ENCODE results near the gene ZNF474. TPM values are rescaled to one million over a fixed set of nuclear protein-coding genes. Genes with fewer than 3 reads are reported as not detected.
A peak's percentile ranks its signal among the peaks of the same experiment; 100 is the strongest.

ZNF474 gene
- 0.68 and 1.1 TPM in 2 replicates for total RNA-seq

DNA sequence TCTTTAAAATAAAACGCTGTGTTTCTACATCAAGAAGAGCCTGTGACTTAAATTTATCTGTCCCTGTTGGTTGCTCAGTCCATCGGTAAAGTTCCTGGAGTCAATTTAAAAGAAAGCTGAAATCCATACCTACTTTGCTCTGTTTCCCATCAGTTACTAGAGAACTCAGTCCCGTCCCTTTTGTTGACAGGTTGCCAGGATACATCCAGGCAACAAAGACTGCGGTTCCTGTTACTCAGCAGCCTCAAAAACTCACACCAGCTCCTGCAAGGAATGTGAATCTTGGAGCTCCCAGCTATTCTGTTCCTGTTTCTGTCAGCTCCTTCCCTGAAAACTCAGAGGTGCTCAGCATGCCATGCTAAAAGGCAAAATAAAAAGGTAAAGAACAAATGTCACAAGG is at the start of gene ZNF474:
ZNF474 (plus strand) TSS at position 241 of the 400 bp plus-strand sequence. CDS start 22,445 bp downstream, outside the sequence.
- Histone ChIP-seq H3K27me3 (ENCODE audit: control insufficient read depth, insufficient read depth, low read length) (no peaks in the 10 kb centered on the region), H3K36me3 (ENCODE audit: control insufficient read depth, insufficient read depth, low read length) (no peaks in the 10 kb centered on the region), H3K4me3 (ENCODE audit: low read depth, low read length) (no peak within 1 kb of the TSS)
- TF ChIP-seq, protein P1, sequence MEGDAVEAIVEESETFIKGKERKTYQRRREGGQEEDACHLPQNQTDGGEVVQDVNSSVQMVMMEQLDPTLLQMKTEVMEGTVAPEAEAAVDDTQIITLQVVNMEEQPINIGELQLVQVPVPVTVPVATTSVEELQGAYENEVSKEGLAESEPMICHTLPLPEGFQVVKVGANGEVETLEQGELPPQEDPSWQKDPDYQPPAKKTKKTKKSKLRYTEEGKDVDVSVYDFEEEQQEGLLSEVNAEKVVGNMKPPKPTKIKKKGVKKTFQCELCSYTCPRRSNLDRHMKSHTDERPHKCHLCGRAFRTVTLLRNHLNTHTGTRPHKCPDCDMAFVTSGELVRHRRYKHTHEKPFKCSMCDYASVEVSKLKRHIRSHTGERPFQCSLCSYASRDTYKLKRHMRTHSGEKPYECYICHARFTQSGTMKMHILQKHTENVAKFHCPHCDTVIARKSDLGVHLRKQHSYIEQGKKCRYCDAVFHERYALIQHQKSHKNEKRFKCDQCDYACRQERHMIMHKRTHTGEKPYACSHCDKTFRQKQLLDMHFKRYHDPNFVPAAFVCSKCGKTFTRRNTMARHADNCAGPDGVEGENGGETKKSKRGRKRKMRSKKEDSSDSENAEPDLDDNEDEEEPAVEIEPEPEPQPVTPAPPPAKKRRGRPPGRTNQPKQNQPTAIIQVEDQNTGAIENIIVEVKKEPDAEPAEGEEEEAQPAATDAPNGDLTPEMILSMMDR (IDR thresholded peaks at IDR 0.05; ENCODE audit: insufficient read depth, low read length, poor library complexity, severe bottlenecking), result no peak
- peak; percentile 98 for DNase-seq (ENCODE audit: low read depth)

DNA sequence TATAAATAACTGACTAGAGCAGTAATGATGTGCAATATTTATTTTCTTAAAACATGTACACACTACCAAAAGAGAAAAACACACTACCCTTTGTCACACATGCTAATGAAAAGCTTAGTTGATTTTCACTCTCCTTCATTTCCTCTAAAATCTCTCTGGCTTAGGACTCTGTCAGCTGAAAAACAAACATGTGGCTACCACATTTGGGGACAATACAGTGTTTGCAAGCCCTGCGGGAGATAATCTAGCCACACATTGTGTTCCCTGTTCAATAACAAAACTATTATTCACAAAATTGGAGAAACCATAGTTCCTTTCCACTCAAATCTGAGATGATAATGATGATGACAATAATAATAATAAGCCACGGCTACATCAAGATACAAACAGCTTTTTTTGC is 47.8 kb upstream of the ZNF474 start:
- Histone ChIP-seq H3K4me3 (ENCODE audit: low read depth, low read length) (no peak overlapping the region), H3K36me3 (ENCODE audit: control insufficient read depth, insufficient read depth, low read length) (no peaks in the 10 kb centered on the region), H3K27me3 (ENCODE audit: control insufficient read depth, insufficient read depth, low read length) (no peaks in the 10 kb centered on the region)
- no peak for DNase-seq (ENCODE audit: low read depth)
- TF ChIP-seq, protein P1 (IDR thresholded peaks at IDR 0.05; ENCODE audit: insufficient read depth, low read length, poor library complexity, severe bottlenecking), result no peak

DNA sequence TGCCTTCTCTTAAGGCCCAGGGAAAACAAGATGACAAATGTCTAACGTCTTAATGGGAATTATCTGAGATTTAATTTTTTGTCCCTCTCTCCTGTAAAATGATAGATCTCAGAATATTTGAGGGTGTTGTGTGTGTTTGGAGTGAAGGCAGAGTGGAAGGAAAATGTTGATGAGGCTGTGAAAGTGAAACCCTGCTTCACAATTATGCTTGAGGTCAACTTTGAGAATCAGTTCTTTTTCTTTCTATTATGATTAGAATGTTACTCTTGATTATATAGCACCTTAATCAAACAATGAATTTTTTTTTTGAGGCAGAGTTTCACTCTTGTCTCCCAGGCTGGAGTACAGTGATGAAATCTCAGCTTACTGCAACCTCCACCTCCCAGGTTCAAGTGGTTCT is 45.8 kb upstream of the ZNF474 start:
- no peak for DNase-seq (ENCODE audit: low read depth)
- no peak overlapping the region for H3K4me3 ChIP-seq (ENCODE audit: low read depth, low read length)
- H3K36me3 ChIP-seq (ENCODE audit: control insufficient read depth, insufficient read depth, low read length), result no peaks in the 10 kb centered on the region
- TF ChIP-seq, protein P1 (IDR thresholded peaks at IDR 0.05; ENCODE audit: insufficient read depth, low read length, poor library complexity, severe bottlenecking), result no peak
- no peaks in the 10 kb centered on the region for H3K27me3 ChIP-seq (ENCODE audit: control insufficient read depth, insufficient read depth, low read length)

DNA sequence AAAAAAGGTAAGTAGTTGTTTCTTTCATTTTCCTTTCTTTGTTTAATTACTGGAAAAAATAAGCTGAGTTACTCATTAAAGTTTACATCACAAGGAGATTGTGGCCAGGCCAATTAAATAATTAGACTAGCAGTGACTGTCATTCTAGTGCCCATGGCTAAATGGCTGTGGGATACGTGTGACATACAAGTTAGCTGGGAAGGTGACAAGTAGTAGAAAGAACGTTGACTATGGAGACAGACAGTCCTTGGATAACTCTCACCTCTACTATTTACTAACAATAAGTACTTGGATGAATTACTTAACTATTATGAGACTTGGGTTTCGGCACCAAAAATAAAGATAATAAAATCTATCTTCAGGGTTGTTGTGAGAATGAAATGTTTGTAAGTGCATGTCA is 44.3 kb upstream of the ZNF474 start:
- Histone ChIP-seq H3K4me3 (ENCODE audit: low read depth, low read length) (no peak overlapping the region), H3K36me3 (ENCODE audit: control insufficient read depth, insufficient read depth, low read length) (no peaks in the 10 kb centered on the region), H3K27me3 (ENCODE audit: control insufficient read depth, insufficient read depth, low read length) (no peaks in the 10 kb centered on the region)
- no peak for DNase-seq (ENCODE audit: low read depth)
- TF ChIP-seq, protein P1 (IDR thresholded peaks at IDR 0.05; ENCODE audit: insufficient read depth, low read length, poor library complexity, severe bottlenecking), result no peak

DNA sequence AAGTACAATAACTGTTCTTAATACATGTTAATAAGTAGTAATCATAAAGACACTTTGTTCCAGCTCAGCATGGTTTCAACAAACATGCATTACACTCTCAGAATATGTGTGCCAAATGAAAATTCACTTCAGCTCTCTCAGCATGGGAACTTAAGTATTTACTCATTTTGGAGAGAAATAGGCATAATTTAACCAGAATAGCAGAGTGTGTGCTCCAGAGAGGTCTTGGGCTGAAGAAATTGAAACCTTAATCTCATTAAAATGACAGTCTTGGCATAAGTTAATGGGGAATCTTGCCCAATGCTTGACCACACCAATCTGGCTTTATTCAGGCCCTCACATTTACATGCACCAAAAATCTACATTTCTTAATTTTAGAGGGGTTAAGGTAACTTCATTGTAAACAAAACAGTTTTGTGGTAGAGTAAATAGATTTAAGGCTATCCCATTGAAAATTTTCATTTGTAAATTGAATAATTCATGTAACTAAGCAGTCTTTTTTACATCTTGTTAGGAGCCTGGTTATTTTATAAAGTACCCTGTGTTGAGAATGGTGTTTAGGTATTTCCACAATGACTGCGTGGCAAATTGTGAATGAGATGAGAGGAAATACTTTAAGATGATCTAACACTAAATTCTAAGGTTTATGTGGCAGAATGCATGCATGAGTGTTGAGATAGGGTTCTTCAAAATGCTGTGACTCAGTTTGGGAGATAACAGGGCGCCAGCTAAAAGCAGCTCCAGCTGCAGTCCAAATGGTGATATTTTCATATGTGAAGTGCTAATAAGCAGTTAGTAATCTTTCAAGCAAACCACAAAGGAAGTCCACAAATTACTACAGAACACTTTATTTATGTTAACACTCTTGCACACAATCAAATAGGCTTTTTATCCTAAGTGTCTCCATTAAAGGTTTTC is 40.0 kb upstream of the ZNF474 start:
- H3K36me3 ChIP-seq (ENCODE audit: control insufficient read depth, insufficient read depth, low read length), result no peaks in the 10 kb centered on the region
- H3K4me3 ChIP-seq (ENCODE audit: low read depth, low read length), result no peak overlapping the region
- no peak for DNase-seq (ENCODE audit: low read depth)
- TF ChIP-seq, protein P1 (IDR thresholded peaks at IDR 0.05; ENCODE audit: insufficient read depth, low read length, poor library complexity, severe bottlenecking), result no peak
- no peaks in the 10 kb centered on the region for H3K27me3 ChIP-seq (ENCODE audit: control insufficient read depth, insufficient read depth, low read length)
